ENCODE data around the gene EFCAB6.

EFCAB6 gene

GRCh38 chr22:43546186-43546585, 265.9 kb downstream of the EFCAB6 start:
- TF ChIP-seq FOXM1 (IDR thresholded peaks at IDR 0.05; ENCODE audit: borderline replicate concordance, low read depth), result no peak
- TF ChIP-seq EP300 (IDR thresholded peaks at IDR 0.05; ENCODE audit: borderline replicate concordance), result no peak
- no peak for TF ChIP-seq TEAD4 (IDR thresholded peaks at IDR 0.05)
- TF ChIP-seq MAX (IDR thresholded peaks at IDR 0.05), result no peak

GRCh38 chr22:43544289-43544673, 267.8 kb downstream of the EFCAB6 start:
- TF ChIP-seq NFIC (IDR thresholded peaks at IDR 0.05) (no peak), EGR1 (IDR thresholded peaks at IDR 0.05) (no peak), TEAD4 (IDR thresholded peaks at IDR 0.05) (no peak), RAD21 (IDR thresholded peaks at IDR 0.05; ENCODE audit: low read depth) (no peak)

GRCh38 chr22:43543522-43544288, 268.4 kb downstream of the EFCAB6 start:
- no peak for TF ChIP-seq YY1 (IDR thresholded peaks at IDR 0.05; ENCODE audit: low read depth)
- TF ChIP-seq FOXM1 (IDR thresholded peaks at IDR 0.05; ENCODE audit: borderline replicate concordance, low read depth), result no peak
- no peak for TF ChIP-seq CREB1 (IDR thresholded peaks at IDR 0.05; ENCODE audit: low read depth)
- TF ChIP-seq MAX (IDR thresholded peaks at IDR 0.05), result no peak

- TF ChIP-seq USF1 (IDR thresholded peaks at IDR 0.05) (no peak), TAF1 (IDR thresholded peaks at IDR 0.05; ENCODE audit: low read depth) (no peak), RAD21 (IDR thresholded peaks at IDR 0.05; ENCODE audit: low read depth) (no peak), TCF12 (IDR thresholded peaks at IDR 0.05; ENCODE audit: low read depth) (no peak), EP300 (IDR thresholded peaks at IDR 0.05; ENCODE audit: borderline replicate concordance) (no peak), ZBTB7A (IDR thresholded peaks at IDR 0.05; ENCODE audit: low read depth) (no peak), TEAD4 (IDR thresholded peaks at IDR 0.05) (no peak)
Measured at GRCh38 chr22:43542681-43543521, 269.2 kb downstream of the EFCAB6 start.

GRCh38 chr22:43541462-43542407, 270.4 kb downstream of the EFCAB6 start:
- TF ChIP-seq FOXM1 (IDR thresholded peaks at IDR 0.05; ENCODE audit: borderline replicate concordance, low read depth) (no peak), YY1 (IDR thresholded peaks at IDR 0.05; ENCODE audit: low read depth) (no peak), EP300 (IDR thresholded peaks at IDR 0.05; ENCODE audit: borderline replicate concordance) (no peak), TAF1 (IDR thresholded peaks at IDR 0.05; ENCODE audit: low read depth) (no peak), NFIC (IDR thresholded peaks at IDR 0.05) (no peak), MAX (IDR thresholded peaks at IDR 0.05) (no peak), CEBPB (IDR thresholded peaks at IDR 0.05) (no peak), USF1 (IDR thresholded peaks at IDR 0.05) (no peak), RAD21 (IDR thresholded peaks at IDR 0.05; ENCODE audit: low read depth) (no peak), TEAD4 (IDR thresholded peaks at IDR 0.05) (no peak), REST (IDR thresholded peaks at IDR 0.05; ENCODE audit: low read depth) (no peak)

GRCh38 chr22:43541022-43541421, 271.1 kb downstream of the EFCAB6 start:
- TF ChIP-seq FOXM1 (IDR thresholded peaks at IDR 0.05; ENCODE audit: borderline replicate concordance, low read depth) (no peak), CREB1 (IDR thresholded peaks at IDR 0.05; ENCODE audit: low read depth) (no peak), TAF1 (IDR thresholded peaks at IDR 0.05; ENCODE audit: low read depth) (no peak), ZBTB7A (IDR thresholded peaks at IDR 0.05; ENCODE audit: low read depth) (no peak), NFIC (IDR thresholded peaks at IDR 0.05) (no peak), EGR1 (IDR thresholded peaks at IDR 0.05) (no peak), REST (IDR thresholded peaks at IDR 0.05; ENCODE audit: low read depth) (no peak), USF1 (IDR thresholded peaks at IDR 0.05) (no peak), TCF12 (IDR thresholded peaks at IDR 0.05; ENCODE audit: low read depth) (no peak), YY1 (IDR thresholded peaks at IDR 0.05; ENCODE audit: low read depth) (no peak), EP300 (IDR thresholded peaks at IDR 0.05; ENCODE audit: borderline replicate concordance) (no peak), MAX (IDR thresholded peaks at IDR 0.05) (no peak), CEBPB (IDR thresholded peaks at IDR 0.05) (no peak), TEAD4 (IDR thresholded peaks at IDR 0.05) (no peak), RAD21 (IDR thresholded peaks at IDR 0.05; ENCODE audit: low read depth) (no peak)

All from Ishikawa (cell line).